B cell (primary cell): ENCODE results near the gene IMPA2. TPM values are rescaled to one million over a fixed set of nuclear protein-coding genes. Genes with fewer than 3 reads are reported as not detected.

Experiments
- ATAC-seq: fragments of 200-7000 bp; cut with Tn5 transposase; one replicate; pipeline ENCODE4 v1.10.0; 2021; ENCODE audit warnings: low read depth, mild to moderate bottlenecking, moderate number of reproducible peaks, moderate library complexity
- CTCF ChIA-PET: fragments of 350-600 bp; sonication (Branson Sonifier 250); formaldehyde crosslinking; loops from one replicate; lab custom pipeline; 2021; ENCODE audit warnings: antibody characterized with exemption, inconsistent platforms; lab: Charles Lee
- POLR2A ChIA-PET: fragments of 350-600 bp; sonication (Branson Sonifier 250); formaldehyde crosslinking; loops from one replicate; lab custom pipeline; 2021; ENCODE audit warnings: antibody characterized with exemption; lab: Charles Lee
- DNase-seq: peaks from one replicate; pipeline ENCODE4 v3.0.0; 2013
- H2AFZ ChIP-seq: 2 replicates; pipeline ENCODE4 v1.6.1; 2012; ENCODE audit warnings: mild to moderate bottlenecking, low read depth, low read length; ENCODE audit not compliant: insufficient read depth, poor library complexity, severe bottlenecking
- H3K27ac ChIP-seq, 2 donors: 1 replicate in 1 of 2; 2 replicates in 1 of 2; pipeline ENCODE4 v1.5.1; 2012 to 2013; ENCODE audit warnings: low read length in 2 of 2, mild to moderate bottlenecking in 2 of 2, moderate library complexity in 1 of 2
- H3K27me3 ChIP-seq, 4 experiments: fragments of 200-600 bp in 1 of 4; sonication (generic) in 1 of 4; replicated peaks in 1 of 4; 1 replicate in 2 of 4; 2 replicates in 2 of 4; pipeline versions ENCODE4 v1.6.1 to v1.7.0; 2013 to 2016; ENCODE audit warnings: low read length in 3 of 4, mild to moderate bottlenecking in 2 of 4, mixed read lengths in 1 of 4, moderate library complexity in 1 of 4; ENCODE audit not compliant: insufficient read depth in 4 of 4, control insufficient read depth in 3 of 4; ENCODE audit errors: control extremely low read depth in 1 of 4
- H3K36me3 ChIP-seq, 2 experiments: replicated peaks in 1 of 2; 1 replicate in 1 of 2; 2 replicates in 1 of 2; pipeline versions ENCODE4 v1.6.1 to v1.7.1; 2013; ENCODE audit warnings: low read length in 1 of 2; ENCODE audit not compliant: insufficient read depth in 2 of 2, control insufficient read depth in 1 of 2; ENCODE audit errors: control extremely low read depth in 1 of 2, extremely low read depth in 1 of 2
- H3K4me1 ChIP-seq, 2 donors: fragments of 200-600 bp in 1 of 2; sonication (generic) in 1 of 2; 1 replicate in 1 of 2; 2 replicates in 1 of 2; pipeline versions ENCODE4 v1.5.1 to v1.6.1; 2013 to 2017; ENCODE audit warnings: low read length in 2 of 2; ENCODE audit not compliant: control insufficient read depth in 2 of 2, insufficient read depth in 2 of 2
- H3K4me2 ChIP-seq: replicated peaks from 2 replicates; pipeline ENCODE3; 2012; ENCODE audit warnings: mild to moderate bottlenecking, low read depth, low read length; ENCODE audit not compliant: poor library complexity, severe bottlenecking
- H3K4me3 ChIP-seq, 5 experiments: fragments of 200-600 bp in 1 of 5; sonication (generic) in 1 of 5; 1 replicate in 3 of 5; 2 replicates in 2 of 5; pipeline versions ENCODE4 v1.5.1 to v1.7.0; 2011 to 2016; ENCODE audit warnings: low read length in 4 of 5, mild to moderate bottlenecking in 4 of 5, low read depth in 2 of 5, control low read depth in 1 of 5, moderate library complexity in 1 of 5; ENCODE audit not compliant: insufficient read depth in 1 of 5; ENCODE audit errors: control extremely low read depth in 1 of 5, extremely low read depth in 1 of 5
- H3K79me2 ChIP-seq: fragments of 200-600 bp; sonication (generic); one replicate; pipeline ENCODE4 v1.6.0; 2016; ENCODE audit warnings: low read length; ENCODE audit not compliant: control insufficient read depth, insufficient read depth
- H3K9ac ChIP-seq: fragments of 200-600 bp; sonication (generic); 2 replicates; pipeline ENCODE4 v1.6.1; 2017; ENCODE audit warnings: mild to moderate bottlenecking, low read length, moderate library complexity
- H3K9me3 ChIP-seq, 3 donors: one replicate each; pipeline versions ENCODE4 v1.6.1 to v1.7.1; 2013; ENCODE audit warnings: low read length in 2 of 3; ENCODE audit not compliant: control insufficient read depth in 2 of 3, insufficient read depth in 1 of 3; ENCODE audit errors: control extremely low read depth in 1 of 3
- H4K20me1 ChIP-seq: 2 replicates; pipeline ENCODE4 v1.6.0; 2012; ENCODE audit warnings: mild to moderate bottlenecking, low read length; ENCODE audit not compliant: insufficient read depth, control insufficient read depth, poor library complexity, severe bottlenecking
- H3K27ac Mint-ChIP-seq: one replicate; pipeline ENCODE4 v1.8.0; 2021; ENCODE audit warnings: mixed read lengths
- H3K27me3 Mint-ChIP-seq: one replicate; pipeline ENCODE4 v1.8.0; 2021; ENCODE audit warnings: mixed read lengths
- H3K4me1 Mint-ChIP-seq: one replicate; pipeline ENCODE4 v1.8.0; 2021; ENCODE audit warnings: mixed read lengths
- H3K4me3 Mint-ChIP-seq: one replicate; pipeline ENCODE4 v1.8.0; 2021; ENCODE audit warnings: mixed read lengths
- H3K9me3 Mint-ChIP-seq: one replicate; pipeline ENCODE4 v1.8.0; 2022; ENCODE audit warnings: mixed read lengths; ENCODE audit not compliant: insufficient read depth
- CTCF ChIP-seq: fragments of 200-600 bp; IDR thresholded peaks from one replicate; pipeline ENCODE4 v1.8.0; 2022; ENCODE audit warnings: antibody characterized with exemption, mild to moderate bottlenecking
- EZH2 ChIP-seq: IDR thresholded peaks from 2 replicates; pipeline ENCODE4 v1.6.1; 2012; ENCODE audit warnings: borderline replicate concordance, low read depth, mild to moderate bottlenecking, moderate library complexity, low read length; ENCODE audit not compliant: insufficient read depth, poor library complexity, severe bottlenecking
- WGBS: methylation state at CpG from one replicate; pipeline ENCODE4 v1.1.5; 2013; ENCODE audit warnings: missing lambda C conversion rate; ENCODE audit not compliant: insufficient coverage; 5-methylcytosine and 5-hydroxymethylcytosine counted together
- intact Hi-C: fragments of 100-400 bp; cut with micrococcal nuclease; formaldehyde crosslinking; loops from one replicate; pipeline ENCODE4 v1.10.0; 2022
- polyA plus RNA-seq: library from polyadenylated mRNA; depleted of rRNA; stranded (reverse); fragments of >200 nt; gene quantifications from 2 replicates; pipeline ENCODE4 v1.2.3, GENCODE V29; 2012
- total RNA-seq, 2 donors: library from RNA; stranded (reverse); fragments of 120-200 nt in 1 of 2; gene quantifications; 1 replicate in 1 of 2; 2 replicates in 1 of 2; pipeline versions ENCODE4 v1.2.3 to v1.2.4, GENCODE V29; 2013 to 2022

The IMPA2 gene
- total and polyA plus RNA-seq, 2 donors (not counting 1 experiment from before 2014, with no cell fraction given): 8.0 to 11.7 TPM

- Histone ChIP-seq H4K20me1 (no peaks in the 10 kb centered on the region), H3K4me2 (no peak overlapping the region), H3K27ac (no peak overlapping the region), H3K9me3 (no peaks in the 10 kb centered on the region), H3K36me3 (no peaks in the 10 kb centered on the region), H3K9ac (no peak overlapping the region), H3K27me3 (no peaks in the 10 kb centered on the region), H3K4me3 (no peak overlapping the region), H2AFZ (no peak overlapping the region), H3K79me2 (no peaks in the 10 kb centered on the region), H3K4me1 (peaks cover 7 to 11% of the 10 kb centered on the region in 2 donors)
- no peak overlapping the region for H3K27ac Mint-ChIP-seq
- peaks cover 12% of the 10 kb centered on the region for H3K4me1 Mint-ChIP-seq
- H3K4me3 Mint-ChIP-seq: no peak overlapping the region
- intact Hi-C loops: no loop called here
- ChIA-PET POLR2A (interaction anchor here (0.6 kb wide), 1 partner anchor 66 kb away, joined by 4 read pairs; no protein-coding TSS in a partner anchor), CTCF (interaction anchor here (10.9 kb wide), 1 partner anchor 63 kb away, joined by 390 read pairs; no protein-coding TSS in a partner anchor)
- no peak for DNase-seq
- TF ChIP-seq EZH2 (no peak), CTCF (no peak)
- H3K27me3 Mint-ChIP-seq: no peaks in the 10 kb centered on the region
- 97% methylated on average over 7 of the region's 7 CpGs for WGBS
- ATAC-seq: no peak
- H3K9me3 Mint-ChIP-seq: no peaks in the 10 kb centered on the region
Observed at GRCh38 chr18:11999429-11999828, 18.1 kb downstream of the IMPA2 start.

- H3K27me3 Mint-ChIP-seq: no peaks in the 10 kb centered on the region
- no peaks in the 10 kb centered on the region for H3K9me3 Mint-ChIP-seq
- Histone ChIP-seq H4K20me1 (no peaks in the 10 kb centered on the region), H3K4me1 (peaks cover 7 to 11% of the 10 kb centered on the region in 2 donors), H3K4me3 (no peak overlapping the region), H3K9ac (no peak overlapping the region), H3K27me3 (no peaks in the 10 kb centered on the region), H3K9me3 (no peaks in the 10 kb centered on the region), H2AFZ (no peak overlapping the region), H3K79me2 (no peaks in the 10 kb centered on the region), H3K36me3 (no peaks in the 10 kb centered on the region), H3K27ac (no peak overlapping the region), H3K4me2 (no peak overlapping the region)
- intact Hi-C loops: no loop called here
- H3K4me3 Mint-ChIP-seq: no peak overlapping the region
- ATAC-seq: no peak
- TF ChIP-seq CTCF: no peak
- no peak for TF ChIP-seq EZH2
- WGBS: no CpG with 5 or more reads among the region's 5 CpGs
- ChIA-PET CTCF (interaction anchor here (0.9 to 10.9 kb wide), 2 partner anchors 64 to 267 kb away, joined by 3 to 390 read pairs; no protein-coding TSS in a partner anchor), POLR2A (interaction anchor here (0.6 kb wide), 1 partner anchor 67 kb away, joined by 4 read pairs; no protein-coding TSS in a partner anchor)
- no peak overlapping the region for H3K27ac Mint-ChIP-seq
- no peak for DNase-seq
- H3K4me1 Mint-ChIP-seq: peaks cover 17% of the 10 kb centered on the region
Observed at GRCh38 chr18:12000072-12000659, 18.9 kb downstream of the IMPA2 start.
